K562 (cell line): ENCODE results near the gene SLC17A9. TPM values are rescaled to one million over a fixed set of nuclear protein-coding genes. Genes with fewer than 3 reads are reported as not detected.

Experiments
- CBX8 ChIP-seq: fragments of 200-600 bp; sonication (generic); IDR thresholded peaks from 2 replicates; pipeline ENCODE4 v1.6.1; 2012; ENCODE audit warnings: borderline replicate concordance, mixed run types, low read depth, mild to moderate bottlenecking, moderate library complexity, mixed read lengths, low read length, control low read depth, inconsistent platforms; ENCODE audit not compliant: poor library complexity, severe bottlenecking; ENCODE audit errors: extremely low read depth
- FOXK1 ChIP-seq: sonication (generic); formaldehyde crosslinking; IDR thresholded peaks from 2 replicates; pipeline ENCODE4 v1.8.0; 2022; ENCODE audit warnings: missing genetic modification reagents, mild to moderate bottlenecking, borderline replicate concordance
- NFYB ChIP-seq: IDR thresholded peaks from 2 replicates; pipeline ENCODE4 v1.6.1; 2011; ENCODE audit warnings: mild to moderate bottlenecking, moderate library complexity; ENCODE audit not compliant: insufficient read length; ENCODE audit errors: extremely low read depth
- PCBP1 ChIP-seq: fragments of 200-400 bp; formaldehyde crosslinking; IDR thresholded peaks from 2 replicates; pipeline ENCODE4 v1.6.1; 2018; ENCODE audit warnings: mild to moderate bottlenecking, low read depth, low read length; ENCODE audit not compliant: poor library complexity, severe bottlenecking
- PHTF2 ChIP-seq: fragments of 250-450 bp; sonication (Bioruptor Pico); IDR thresholded peaks from 2 replicates; pipeline ENCODE4 v1.5.0; 2021; ENCODE audit warnings: mild to moderate bottlenecking
- RAD21 ChIP-seq, 2 experiments: fragments of 250-450 bp in 1 of 2; fragments of 450-650 bp in 1 of 2; sonication (Bioruptor Pico) in 1 of 2; formaldehyde crosslinking in 1 of 2; IDR thresholded peaks in 1 of 2; conservative IDR thresholded peaks in 1 of 2; 2 replicates each; pipeline versions ENCODE4 v1.4.0 to v1.8.0; 2020 to 2022; ENCODE audit warnings: mild to moderate bottlenecking in 2 of 2, moderate library complexity in 1 of 2
- SETDB1 ChIP-seq: IDR thresholded peaks from one replicate; pipeline ENCODE4 v1.6.1; 2012; ENCODE audit warnings: low read length, control low read depth, inconsistent platforms
- ZNF274 ChIP-seq: IDR thresholded peaks from 2 replicates; pipeline ENCODE4 v1.6.1; 2011; ENCODE audit warnings: low read depth, mild to moderate bottlenecking, low read length, moderate library complexity, borderline replicate concordance
- ZNF583 ChIP-seq: fragments of 250-450 bp; sonication (Bioruptor Pico); IDR thresholded peaks from 2 replicates; pipeline ENCODE4 v1.4.0; 2020
- ZNF589 ChIP-seq: fragments of 200-800 bp; sonication (Bioruptor generic); IDR thresholded peaks from 2 replicates; pipeline ENCODE4 v1.6.1; 2016; ENCODE audit warnings: low read depth, missing genetic modification characterization, missing compliant biosample characterization
- ZZZ3 ChIP-seq: fragments of 450-650 bp; IDR thresholded peaks from 2 replicates; pipeline ENCODE4 v1.6.1; 2016; ENCODE audit warnings: antibody characterized with exemption, mild to moderate bottlenecking, moderate library complexity
- polyA plus RNA-seq, 8 experiments: library from polyadenylated mRNA; depleted of rRNA in 4 of 8; stranded (reverse) in 5 of 8; unstranded in 3 of 8; fragments of >200 nt; fragmentation: Nextera tagmentation in 2 of 8; fragmentation: Illumina TruSeq in 1 of 8; extraction: Ambion mirVana in 2 of 8; extraction: Trizol in 1 of 8; gene quantifications; 2 replicates each; pipeline versions ENCODE4 v1.2.1 to v1.2.3, GENCODE V29; 2011 to 2014; ENCODE audit warnings: inconsistent platforms in 1 of 8, missing spikeins in 1 of 8
- total RNA-seq, 7 experiments: library from RNA; depleted of rRNA in 6 of 7; stranded (reverse); fragments of >200 nt in 6 of 7; fragmentation: Illumina TruSeq in 2 of 7; extraction: Trizol in 2 of 7; gene quantifications; 2 replicates each; pipeline versions ENCODE4 v1.2.1 to v1.2.3, GENCODE V29; 2011 to 2021; ENCODE audit warnings: low replicate concordance in 1 of 7
- TF ChIP-seq, protein P1 (sequence below): conservative IDR thresholded peaks from 2 replicates; pipeline ENCODE4 v1.6.1; 2011; ENCODE audit warnings: low read depth, mild to moderate bottlenecking, low read length; ENCODE audit not compliant: control insufficient read depth
- TF ChIP-seq, protein P2 (sequence below): fragments of 450-650 bp; conservative IDR thresholded peaks from 2 replicates; pipeline ENCODE4 v1.6.1; 2016; ENCODE audit warnings: missing genetic modification characterization, low read depth, mild to moderate bottlenecking, control low read depth, missing compliant biosample characterization

Gene SLC17A9
- total and polyA plus RNA-seq, 9 of the 15 experiments (the other 6 are each of a cell fraction or from before 2014, with no cell fraction given), result 0.04 to 0.31 TPM; not detected in 7

DNA sequence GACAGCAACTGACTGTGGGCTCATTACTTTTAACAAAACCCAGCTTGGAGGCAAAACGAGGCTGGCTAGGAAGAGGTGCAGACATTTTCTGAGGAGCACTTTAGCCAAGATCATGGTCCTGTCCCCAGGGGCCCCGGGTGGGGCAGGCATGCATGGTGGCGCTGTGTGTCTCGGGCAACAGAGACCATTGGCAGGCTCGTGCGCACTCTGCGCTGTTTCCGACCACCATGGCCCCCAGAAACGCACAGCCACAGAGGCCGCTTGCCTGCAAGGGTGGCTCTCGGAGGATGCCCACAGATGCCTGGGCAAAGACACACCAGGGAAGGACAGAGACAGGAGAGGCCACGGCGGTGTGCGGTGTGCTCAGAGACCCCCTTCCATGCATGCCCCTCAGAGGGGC lies 47.5 kb downstream of the SLC17A9 start (continued):
- TF ChIP-seq ZNF589 (CRISPR knock-in tag) (no peak), RAD21 (CRISPR knock-in tag; conservative IDR thresholded peaks at IDR 0.05 in 1 of 2, IDR thresholded peaks at IDR 0.05 in 1 of 2) (no peak), NFYB (no peak), ZNF274 (no peak), PHTF2 (CRISPR knock-in tag) (no peak), ZNF583 (no peak), CBX8 (no peak), PCBP1 (no peak), SETDB1 (no peak), ZZZ3 (no peak), FOXK1 (CRISPR knock-in tag) (no peak)
- TF ChIP-seq, protein P1, sequence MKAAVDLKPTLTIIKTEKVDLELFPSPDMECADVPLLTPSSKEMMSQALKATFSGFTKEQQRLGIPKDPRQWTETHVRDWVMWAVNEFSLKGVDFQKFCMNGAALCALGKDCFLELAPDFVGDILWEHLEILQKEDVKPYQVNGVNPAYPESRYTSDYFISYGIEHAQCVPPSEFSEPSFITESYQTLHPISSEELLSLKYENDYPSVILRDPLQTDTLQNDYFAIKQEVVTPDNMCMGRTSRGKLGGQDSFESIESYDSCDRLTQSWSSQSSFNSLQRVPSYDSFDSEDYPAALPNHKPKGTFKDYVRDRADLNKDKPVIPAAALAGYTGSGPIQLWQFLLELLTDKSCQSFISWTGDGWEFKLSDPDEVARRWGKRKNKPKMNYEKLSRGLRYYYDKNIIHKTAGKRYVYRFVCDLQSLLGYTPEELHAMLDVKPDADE, result no peak
- TF ChIP-seq, protein P2, sequence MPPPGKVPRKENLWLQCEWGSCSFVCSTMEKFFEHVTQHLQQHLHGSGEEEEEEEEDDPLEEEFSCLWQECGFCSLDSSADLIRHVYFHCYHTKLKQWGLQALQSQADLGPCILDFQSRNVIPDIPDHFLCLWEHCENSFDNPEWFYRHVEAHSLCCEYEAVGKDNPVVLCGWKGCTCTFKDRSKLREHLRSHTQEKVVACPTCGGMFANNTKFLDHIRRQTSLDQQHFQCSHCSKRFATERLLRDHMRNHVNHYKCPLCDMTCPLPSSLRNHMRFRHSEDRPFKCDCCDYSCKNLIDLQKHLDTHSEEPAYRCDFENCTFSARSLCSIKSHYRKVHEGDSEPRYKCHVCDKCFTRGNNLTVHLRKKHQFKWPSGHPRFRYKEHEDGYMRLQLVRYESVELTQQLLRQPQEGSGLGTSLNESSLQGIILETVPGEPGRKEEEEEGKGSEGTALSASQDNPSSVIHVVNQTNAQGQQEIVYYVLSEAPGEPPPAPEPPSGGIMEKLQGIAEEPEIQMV (tag), result no peak
- TF ChIP-seq, all 486 proteins: peak for 0
